ENCODE results near the gene MORC3.
"Not testable (repeated sequence)": the region's sequence is repeated elsewhere in the genome, so short reads cannot be mapped to it uniquely, and the experiment has no call there.

Gene MORC3

DNA sequence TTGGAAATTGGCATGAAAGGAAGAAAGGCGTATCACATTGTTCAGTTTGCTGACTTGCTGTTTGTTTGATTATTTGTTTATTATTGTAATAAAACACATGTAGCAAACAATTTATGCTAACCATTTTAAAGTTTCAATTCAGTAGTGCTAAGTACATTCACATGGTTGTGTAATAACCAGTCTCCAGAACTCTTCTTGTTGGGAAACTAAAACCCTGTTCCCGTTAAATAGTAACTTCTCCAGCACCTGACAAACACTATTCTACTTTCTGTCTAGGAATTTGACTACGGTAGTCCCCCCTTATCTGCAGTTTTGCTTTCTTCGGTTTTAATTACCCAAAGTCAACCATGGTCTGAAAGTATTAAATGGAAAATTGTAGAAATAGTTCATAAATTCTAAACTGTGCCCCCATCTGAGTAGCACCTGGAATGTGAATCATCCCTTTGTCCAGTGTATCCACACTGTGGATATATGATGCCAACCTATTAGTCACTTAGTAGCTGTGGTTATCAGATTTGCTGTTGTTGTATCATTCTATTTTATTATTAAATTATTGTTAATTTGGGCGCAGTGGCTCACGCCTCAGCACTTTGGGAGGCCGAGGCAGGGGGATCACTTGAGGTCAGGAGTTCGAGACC is 5.5 kb downstream of the MORC3 start:
- TF ChIP-seq TAF1 (IDR thresholded peaks at IDR 0.05; ENCODE audit: low read depth, low read length) (no peak), POLR2A (IDR thresholded peaks at IDR 0.05; ENCODE audit: low read depth, low read length) (no peak), PAX5 (IDR thresholded peaks at IDR 0.05; ENCODE audit: insufficient read depth, low read length, severe bottlenecking) (no peak), POU2F2 (IDR thresholded peaks at IDR 0.05; ENCODE audit: low read depth, low read length) (no peak), POLR2AphosphoS5 (IDR thresholded peaks at IDR 0.05; ENCODE audit: low read depth, low read length) (no peak), SPI1 (IDR thresholded peaks at IDR 0.05; ENCODE audit: low read depth, low read length) (no peak)
- FAIRE-seq (no peak), DNase-seq (ENCODE audit: insufficient read length, low spot score) (no peak)

DNA sequence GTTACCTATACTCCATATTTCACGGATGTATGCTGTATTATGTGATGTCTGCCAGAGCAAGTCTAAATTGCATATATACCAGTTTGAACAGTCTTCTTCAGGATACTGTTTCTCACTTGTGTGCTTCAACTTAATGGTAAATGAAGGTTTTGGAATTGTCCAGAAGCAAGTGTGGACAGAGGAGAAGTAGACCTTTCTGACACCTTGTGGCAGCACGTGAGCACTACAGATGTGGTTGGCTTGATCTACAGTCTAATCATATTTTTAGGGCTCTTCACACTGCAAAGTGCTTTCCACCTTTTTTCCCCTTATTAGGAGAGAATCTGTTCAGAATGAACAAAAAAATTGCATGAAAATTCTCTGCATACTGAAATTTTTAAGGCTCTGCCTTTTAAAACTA is 10.9 kb downstream of the MORC3 start:
- TF ChIP-seq SPI1 (IDR thresholded peaks at IDR 0.05; ENCODE audit: low read depth, low read length) (no peak), POU2F2 (IDR thresholded peaks at IDR 0.05; ENCODE audit: low read depth, low read length) (no peak), TAF1 (IDR thresholded peaks at IDR 0.05; ENCODE audit: low read depth, low read length) (no peak), POLR2AphosphoS5 (IDR thresholded peaks at IDR 0.05; ENCODE audit: low read depth, low read length) (no peak), POLR2A (IDR thresholded peaks at IDR 0.05; ENCODE audit: low read depth, low read length) (no peak), PAX5 (IDR thresholded peaks at IDR 0.05; ENCODE audit: insufficient read depth, low read length, severe bottlenecking) (no peak)
- FAIRE-seq, result peak; percentile 89
- no peak for DNase-seq (ENCODE audit: insufficient read length, low spot score)

GRCh38 chr21:36337099-36337509 is 17.1 kb downstream of the MORC3 start:
- TF ChIP-seq POLR2A (IDR thresholded peaks at IDR 0.05; ENCODE audit: low read depth, low read length), result no peak
- TF ChIP-seq TAF1 (IDR thresholded peaks at IDR 0.05; ENCODE audit: low read depth, low read length), result no peak
- TF ChIP-seq SPI1 (IDR thresholded peaks at IDR 0.05; ENCODE audit: low read depth, low read length), result no peak
- TF ChIP-seq POLR2AphosphoS5 (IDR thresholded peaks at IDR 0.05; ENCODE audit: low read depth, low read length), result no peak
- TF ChIP-seq POU2F2 (IDR thresholded peaks at IDR 0.05; ENCODE audit: low read depth, low read length), result no peak
- no peak for TF ChIP-seq PAX5 (IDR thresholded peaks at IDR 0.05; ENCODE audit: insufficient read depth, low read length, severe bottlenecking)
- FAIRE-seq, result no peak
- no peak for DNase-seq (ENCODE audit: insufficient read length, low spot score)

- no peak for DNase-seq (ENCODE audit: insufficient read length, low spot score)
- TF ChIP-seq TAF1 (IDR thresholded peaks at IDR 0.05; ENCODE audit: low read depth, low read length), result no peak
- TF ChIP-seq POU2F2 (IDR thresholded peaks at IDR 0.05; ENCODE audit: low read depth, low read length), result no peak
- TF ChIP-seq POLR2AphosphoS5 (IDR thresholded peaks at IDR 0.05; ENCODE audit: low read depth, low read length), result no peak
- TF ChIP-seq PAX5 (IDR thresholded peaks at IDR 0.05; ENCODE audit: insufficient read depth, low read length, severe bottlenecking), result no peak
- no peak for TF ChIP-seq POLR2A (IDR thresholded peaks at IDR 0.05; ENCODE audit: low read depth, low read length)
- TF ChIP-seq SPI1 (IDR thresholded peaks at IDR 0.05; ENCODE audit: low read depth, low read length), result no peak
Measured at GRCh38 chr21:36338975-36339374, 19.0 kb downstream of the MORC3 start.

GRCh38 chr21:36342581-36342980 is 22.6 kb downstream of the MORC3 start:
- not testable (repeated sequence) for FAIRE-seq; DNase-seq (ENCODE audit: insufficient read length, low spot score)

More at GRCh38 chr21:36338975-36339374, 19.0 kb downstream of the MORC3 start:
- FAIRE-seq, result no peak

DNA sequence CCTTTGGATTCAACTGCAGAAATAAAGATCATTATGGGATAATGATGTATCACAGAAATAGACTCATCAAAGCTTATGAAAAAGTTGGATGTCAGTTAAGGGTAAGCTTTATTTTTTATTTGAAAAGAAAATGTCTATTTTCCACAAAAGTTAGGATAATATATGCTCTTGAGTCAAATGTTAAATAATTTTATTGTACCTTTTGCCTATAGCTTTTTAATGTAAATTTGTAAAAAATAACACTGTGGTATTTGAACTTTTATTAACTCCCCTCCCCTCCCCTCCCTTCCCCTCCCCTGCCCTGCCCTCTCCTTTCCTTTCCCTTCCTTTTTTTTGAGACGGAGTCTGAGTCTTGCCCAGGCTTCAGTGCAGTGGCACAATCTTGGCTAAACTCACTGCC is 24.9 kb downstream of the MORC3 start:
- FAIRE-seq, result no peak
- no peak for TF ChIP-seq POLR2AphosphoS5 (IDR thresholded peaks at IDR 0.05; ENCODE audit: low read depth, low read length)
- no peak for TF ChIP-seq TAF1 (IDR thresholded peaks at IDR 0.05; ENCODE audit: low read depth, low read length)
- TF ChIP-seq SPI1 (IDR thresholded peaks at IDR 0.05; ENCODE audit: low read depth, low read length), result no peak
- no peak for TF ChIP-seq POLR2A (IDR thresholded peaks at IDR 0.05; ENCODE audit: low read depth, low read length)
- no peak for TF ChIP-seq PAX5 (IDR thresholded peaks at IDR 0.05; ENCODE audit: insufficient read depth, low read length, severe bottlenecking)
- no peak for TF ChIP-seq POU2F2 (IDR thresholded peaks at IDR 0.05; ENCODE audit: low read depth, low read length)
- DNase-seq (ENCODE audit: insufficient read length, low spot score), result no peak

DNA sequence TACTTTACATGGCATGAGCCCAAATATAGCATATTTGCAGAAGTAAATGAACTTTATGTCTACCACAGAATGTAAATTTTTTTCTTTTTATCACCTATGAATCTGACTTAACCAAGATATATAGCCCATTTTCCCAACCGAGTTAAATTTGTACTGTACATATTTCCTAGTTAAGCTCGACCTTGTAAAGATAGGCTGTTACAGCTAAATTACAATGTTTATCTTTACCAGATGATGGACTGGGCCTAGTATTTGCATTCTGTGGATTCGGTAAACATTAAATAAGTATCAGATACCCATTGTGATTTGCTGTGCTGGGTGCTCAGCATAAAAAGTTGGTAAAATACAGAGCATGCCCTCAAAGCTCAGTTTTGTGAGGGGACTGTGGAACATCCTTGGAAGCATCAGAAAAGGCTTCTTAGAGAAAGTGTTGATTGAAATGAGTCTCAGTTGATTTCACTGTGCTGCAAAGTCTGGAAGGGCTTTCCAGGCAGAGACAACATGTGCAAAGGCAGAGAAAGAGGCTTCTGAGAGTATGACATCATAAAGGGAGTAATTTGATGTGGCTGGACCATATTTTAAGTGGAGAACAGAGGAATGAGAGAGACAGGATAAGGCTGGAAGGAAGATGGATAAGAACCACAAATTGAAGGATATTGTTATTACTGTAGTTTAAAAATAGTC is 27.4 kb downstream of the MORC3 start:
- DNase-seq (ENCODE audit: insufficient read length, low spot score) (no peak), FAIRE-seq (no peak)
- TF ChIP-seq TAF1 (IDR thresholded peaks at IDR 0.05; ENCODE audit: low read depth, low read length) (no peak), SPI1 (IDR thresholded peaks at IDR 0.05; ENCODE audit: low read depth, low read length) (no peak), POU2F2 (IDR thresholded peaks at IDR 0.05; ENCODE audit: low read depth, low read length) (no peak), POLR2A (IDR thresholded peaks at IDR 0.05; ENCODE audit: low read depth, low read length) (no peak), PAX5 (IDR thresholded peaks at IDR 0.05; ENCODE audit: insufficient read depth, low read length, severe bottlenecking) (no peak), POLR2AphosphoS5 (IDR thresholded peaks at IDR 0.05; ENCODE audit: low read depth, low read length) (no peak)

DNA sequence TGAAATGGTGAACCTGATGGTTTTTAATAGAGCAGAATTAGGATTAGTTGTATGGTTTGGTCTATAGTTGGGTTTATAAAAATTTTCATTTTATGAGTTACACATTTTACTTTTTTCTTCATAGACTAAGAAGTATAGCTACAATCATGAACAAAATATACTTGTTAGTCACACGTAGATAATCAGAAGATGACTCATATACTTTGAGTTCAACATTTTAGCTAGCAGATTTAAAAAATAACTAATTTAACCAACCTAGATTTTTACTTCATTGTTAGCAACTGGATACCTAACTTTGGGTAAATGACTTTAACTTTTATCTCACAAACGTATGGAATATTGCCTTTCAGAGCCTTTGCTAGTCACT is 27.9 kb downstream of the MORC3 start:
- TF ChIP-seq SPI1 (IDR thresholded peaks at IDR 0.05; ENCODE audit: low read depth, low read length) (no peak), POLR2AphosphoS5 (IDR thresholded peaks at IDR 0.05; ENCODE audit: low read depth, low read length) (no peak), POU2F2 (IDR thresholded peaks at IDR 0.05; ENCODE audit: low read depth, low read length) (no peak), POLR2A (IDR thresholded peaks at IDR 0.05; ENCODE audit: low read depth, low read length) (no peak), PAX5 (IDR thresholded peaks at IDR 0.05; ENCODE audit: insufficient read depth, low read length, severe bottlenecking) (no peak), TAF1 (IDR thresholded peaks at IDR 0.05; ENCODE audit: low read depth, low read length) (no peak)
- FAIRE-seq, result no peak
- no peak for DNase-seq (ENCODE audit: insufficient read length, low spot score)

DNA sequence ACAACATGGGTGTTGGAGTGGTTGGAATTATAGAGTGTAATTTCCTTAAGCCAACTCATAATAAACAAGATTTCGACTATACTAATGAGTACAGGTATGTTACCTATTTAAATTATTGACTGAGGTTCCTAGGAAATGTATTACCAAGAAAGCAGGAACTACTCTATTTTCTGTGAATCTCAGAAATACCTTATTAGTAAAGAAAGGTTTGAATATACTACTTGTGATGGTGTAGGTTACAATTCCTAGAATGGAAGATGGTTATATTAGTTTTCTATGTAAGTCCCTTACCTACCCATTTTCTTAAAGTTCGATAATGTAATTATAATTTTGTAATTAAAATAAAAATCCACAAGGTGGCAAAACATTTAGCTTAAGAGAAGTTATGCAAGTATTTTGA is 29.3 kb downstream of the MORC3 start:
- TF ChIP-seq POU2F2 (IDR thresholded peaks at IDR 0.05; ENCODE audit: low read depth, low read length), result no peak
- TF ChIP-seq PAX5 (IDR thresholded peaks at IDR 0.05; ENCODE audit: insufficient read depth, low read length, severe bottlenecking), result no peak
- TF ChIP-seq SPI1 (IDR thresholded peaks at IDR 0.05; ENCODE audit: low read depth, low read length), result no peak
- TF ChIP-seq POLR2A (IDR thresholded peaks at IDR 0.05; ENCODE audit: low read depth, low read length), result no peak
- TF ChIP-seq POLR2AphosphoS5 (IDR thresholded peaks at IDR 0.05; ENCODE audit: low read depth, low read length), result no peak
- no peak for TF ChIP-seq TAF1 (IDR thresholded peaks at IDR 0.05; ENCODE audit: low read depth, low read length)
- FAIRE-seq, result no peak
- no peak for DNase-seq (ENCODE audit: insufficient read length, low spot score)

All from GM12891 (cell line).